ENCODE measurements around the gene SRP68. TPM values are rescaled to one million over a fixed set of nuclear protein-coding genes. Genes with fewer than 3 reads are reported as not detected.

SRP68 gene
- total and polyA plus RNA-seq, 9 of the 15 experiments (the other 6 are each of a cell fraction or from before 2014, with no cell fraction given) = 29.4 to 92.6 (median 36.2) TPM

GRCh38 chr17:76014100-76014924 lies 58.0 kb downstream of the SRP68 start (continued):
- no peak for TF ChIP-seq TRIM24 (IDR thresholded peaks at IDR 0.05)
- TF ChIP-seq PCBP1 (IDR thresholded peaks at IDR 0.05; ENCODE audit: low read depth, low read length, poor library complexity, severe bottlenecking) = no peak
- no peak for TF ChIP-seq USF1 (CRISPR knock-in tag; IDR thresholded peaks at IDR 0.05)
- TF ChIP-seq RB1 (IDR thresholded peaks at IDR 0.05; ENCODE audit: low read depth) = peak; percentile 76; the same call in 1 of the 2 replicates
- no peak for TF ChIP-seq SMAD1 (IDR thresholded peaks at IDR 0.05; ENCODE audit: low read depth, low read length, partially characterized antibody)
- TF ChIP-seq PHB2 (IDR thresholded peaks at IDR 0.05; ENCODE audit: low read depth) = no peak
- peak; percentile 28; the same call in 1 of the 2 replicates for TF ChIP-seq CREM (IDR thresholded peaks at IDR 0.05; ENCODE audit: low read depth)
- TF ChIP-seq ATF1 (CRISPR knock-in tag; IDR thresholded peaks at IDR 0.05) = no peak
- TF ChIP-seq ATF1 (tag; IDR thresholded peaks at IDR 0.05) = 0 out of 2 replicates have a peak, but pooled peaks have one; percentile 15
- peak; percentile 92 for TF ChIP-seq SMC3 (conservative IDR thresholded peaks at IDR 0.05; ENCODE audit: insufficient read depth, low read depth, low read length)
- no peak for TF ChIP-seq RBM25 (IDR thresholded peaks at IDR 0.05; ENCODE audit: low read depth, low read length, severe bottlenecking)
- no peak for TF ChIP-seq CLOCK (CRISPR knock-in tag; IDR thresholded peaks at IDR 0.05; ENCODE audit: borderline replicate concordance)
- TF ChIP-seq MTA1 (IDR thresholded peaks at IDR 0.05; ENCODE audit: borderline replicate concordance) = no peak
- no peak for TF ChIP-seq SRSF7 (optimal IDR thresholded peaks at IDR 0.05; ENCODE audit: low read depth, low read length)
- 0 out of 2 replicates have a peak, but pooled peaks have one; percentile 19 for TF ChIP-seq DEAF1 (CRISPR knock-in tag; IDR thresholded peaks at IDR 0.05)
- TF ChIP-seq ZNF444 (CRISPR knock-in tag; IDR thresholded peaks at IDR 0.05) = no peak
- peak; percentile 69 for TF ChIP-seq ZFP36 (IDR thresholded peaks at IDR 0.05; ENCODE audit: low read depth, low read length, partially characterized antibody)
- TF ChIP-seq BCOR (IDR thresholded peaks at IDR 0.05) = peak; percentile 53; the same call in 1 of the 2 replicates
- no peak for TF ChIP-seq TGIF2 (CRISPR knock-in tag; IDR thresholded peaks at IDR 0.05)
- TF ChIP-seq HES1 (IDR thresholded peaks at IDR 0.05; ENCODE audit: low read depth) = no peak
- peak; percentile 94 to 96 (median 94) for TF ChIP-seq CTCF (IDR thresholded peaks at IDR 0.05 in 2 of 3, conservative IDR thresholded peaks at IDR 0.05 in 1 of 3; ENCODE audit: insufficient read depth in 2 of 3, low read depth in 1 of 3, low read length in 3 of 3)
